GM18499 (cell line): ENCODE results near the gene KCNH4.

Experiments used
- ATAC-seq: cut with Tn5 transposase; IDR thresholded peaks from one replicate; pipeline ENCODE4 v1.9.1; 2021; ENCODE audit warnings: moderate number of reproducible peaks; ENCODE audit not compliant: insufficient read depth, unreplicated experiment

Gene KCNH4

DNA sequence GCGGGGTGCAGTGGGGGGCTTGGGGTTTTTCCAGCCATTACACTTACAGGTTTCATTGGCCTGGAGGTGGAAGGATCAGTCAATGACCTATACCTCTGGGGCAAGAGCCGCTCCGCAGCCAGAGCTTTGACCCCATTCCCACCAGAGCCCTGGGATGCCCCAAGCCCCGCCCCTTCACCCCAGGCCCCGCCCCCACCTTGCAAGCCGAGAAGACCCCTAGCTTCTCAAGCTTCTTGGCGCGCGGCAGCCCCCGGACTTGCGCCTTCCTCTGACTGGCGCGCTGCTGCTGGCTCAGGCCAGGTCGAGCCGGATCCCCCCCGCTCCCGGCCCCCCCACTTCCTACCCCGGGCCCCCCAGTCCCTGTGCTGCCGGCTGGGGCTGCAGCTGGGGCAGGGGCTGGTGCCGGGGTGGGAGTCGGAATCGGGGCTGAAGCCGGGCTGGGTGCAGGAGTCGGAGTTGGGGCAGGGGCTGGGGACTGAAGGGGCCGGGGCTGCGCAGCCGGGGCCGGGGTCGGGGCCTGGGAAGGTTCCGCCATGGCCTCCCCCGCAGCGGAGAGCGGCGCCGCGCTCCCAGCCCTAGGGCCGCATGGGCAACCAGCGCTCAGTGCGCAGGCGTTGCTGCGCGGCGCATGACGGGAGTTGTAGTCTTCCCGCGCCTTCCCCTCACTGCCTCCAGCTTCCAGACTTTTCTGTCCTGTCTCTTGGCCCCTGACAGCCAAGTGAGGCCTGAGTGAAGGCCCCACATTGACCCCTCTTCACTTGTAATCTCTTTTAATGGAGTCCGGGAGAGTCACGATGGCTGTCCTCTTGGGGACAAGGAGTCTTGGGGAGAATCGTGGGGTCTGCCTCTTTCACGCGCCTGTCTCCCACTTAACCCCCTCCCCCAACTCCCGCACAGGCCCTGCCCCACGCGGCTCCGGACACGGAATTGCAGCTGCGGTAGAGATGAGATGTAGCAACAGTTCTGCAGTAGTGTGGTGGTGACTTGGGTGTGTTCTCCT lies 59.9 kb downstream of the KCNH4 start, which contains the start of gene KAT2A:
KAT2A (minus strand) TSS at position 598 of the 1,000 bp plus-strand sequence; CDS start at position 535, 63 bp downstream.
- ATAC-seq = no peak

DNA sequence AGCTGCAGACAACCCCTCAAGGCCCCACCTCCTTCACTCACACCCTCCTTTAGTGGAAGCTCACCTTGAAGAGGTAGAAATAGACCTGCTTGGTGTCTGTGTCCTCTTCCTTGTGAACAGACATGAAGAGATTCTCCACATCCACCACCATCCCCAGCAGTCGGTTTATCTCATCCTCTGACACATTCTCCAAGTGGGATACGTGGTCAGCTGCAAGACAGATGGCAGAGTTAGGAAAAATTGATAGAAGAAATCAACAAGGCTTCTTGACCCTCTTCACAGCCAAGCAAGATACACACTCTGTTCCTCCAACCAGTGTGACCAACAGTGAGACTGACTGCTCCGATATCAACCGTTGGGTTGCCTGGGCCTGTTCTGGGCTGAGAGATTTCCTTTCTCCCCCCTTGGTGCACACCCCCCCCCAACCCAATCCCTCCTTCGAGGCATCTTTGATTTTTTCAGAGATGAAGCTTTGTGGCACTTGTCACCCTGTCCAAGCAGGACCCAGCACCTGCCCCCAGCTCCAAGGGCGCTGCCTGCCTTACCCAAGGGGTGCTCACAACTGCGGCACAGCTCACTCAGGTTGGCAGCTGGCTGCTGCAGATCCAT lies 60.7 kb downstream of the KCNH4 start:
- ATAC-seq = no peak

- ATAC-seq = no peak
Observed at GRCh38 chr17:42119301-42119700, 61.6 kb downstream of the KCNH4 start.

DNA sequence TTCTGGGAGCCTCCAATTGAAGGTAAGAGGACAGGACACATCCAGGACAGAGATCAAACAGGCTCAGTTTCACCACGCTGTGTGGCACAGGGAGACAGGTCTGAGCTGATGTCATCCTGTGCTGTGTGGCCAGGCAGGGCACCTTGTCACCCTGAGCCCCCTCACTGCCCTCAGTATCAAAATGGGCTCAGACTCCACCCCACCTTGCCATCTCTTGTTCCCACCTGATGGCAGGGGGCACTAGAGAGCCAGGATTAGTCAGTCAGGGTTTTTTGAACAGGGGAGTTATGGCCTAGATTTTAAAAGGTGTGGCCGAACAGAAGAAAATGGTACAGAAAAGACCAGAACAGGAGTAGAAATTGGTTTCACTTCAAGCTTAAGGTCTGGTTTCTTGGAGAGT lies 62.4 kb downstream of the KCNH4 start:
- no peak for ATAC-seq

GRCh38 chr17:42118126-42118510 lies 62.8 kb downstream of the KCNH4 start:
- no peak for ATAC-seq

GRCh38 chr17:42117397-42118125 lies 63.4 kb downstream of the KCNH4 start:
- no peak for ATAC-seq

DNA sequence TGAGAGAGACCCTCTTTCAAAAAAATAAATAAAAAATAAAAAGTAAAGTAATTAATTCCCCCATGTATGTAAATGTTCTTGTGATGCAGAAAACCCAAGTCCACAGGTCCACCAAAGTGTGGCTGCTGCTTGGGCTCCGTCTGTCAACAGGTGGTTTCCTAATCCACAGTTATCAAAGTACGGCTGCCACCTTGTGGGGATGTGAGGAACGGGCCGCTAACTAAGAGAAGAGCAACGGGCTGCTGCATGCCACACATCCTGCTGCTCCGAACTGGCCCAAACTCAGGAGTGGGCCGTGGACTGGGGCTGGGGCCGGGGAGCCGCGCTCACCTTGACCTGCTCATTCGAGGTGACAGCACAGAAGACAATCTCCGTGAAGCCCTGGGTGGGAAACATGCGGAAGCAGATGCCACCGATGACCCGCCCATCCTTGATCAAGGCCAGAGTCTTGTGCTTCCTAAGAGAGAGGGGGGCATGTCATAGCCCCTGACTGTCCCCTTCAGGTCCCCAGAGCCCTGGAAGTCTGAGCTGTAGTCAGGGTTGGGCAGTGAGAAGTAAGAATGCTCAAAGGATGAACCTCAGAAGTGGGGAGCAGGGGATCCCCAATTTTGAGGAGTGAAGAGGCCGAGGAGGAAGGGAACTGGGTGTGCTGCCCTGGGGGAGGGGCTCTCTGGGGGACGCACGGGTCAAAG lies 64.1 kb downstream of the KCNH4 start:
- ATAC-seq = no peak

- no peak for ATAC-seq
Observed at GRCh38 chr17:42114118-42114517, 66.8 kb downstream of the KCNH4 start.

DNA sequence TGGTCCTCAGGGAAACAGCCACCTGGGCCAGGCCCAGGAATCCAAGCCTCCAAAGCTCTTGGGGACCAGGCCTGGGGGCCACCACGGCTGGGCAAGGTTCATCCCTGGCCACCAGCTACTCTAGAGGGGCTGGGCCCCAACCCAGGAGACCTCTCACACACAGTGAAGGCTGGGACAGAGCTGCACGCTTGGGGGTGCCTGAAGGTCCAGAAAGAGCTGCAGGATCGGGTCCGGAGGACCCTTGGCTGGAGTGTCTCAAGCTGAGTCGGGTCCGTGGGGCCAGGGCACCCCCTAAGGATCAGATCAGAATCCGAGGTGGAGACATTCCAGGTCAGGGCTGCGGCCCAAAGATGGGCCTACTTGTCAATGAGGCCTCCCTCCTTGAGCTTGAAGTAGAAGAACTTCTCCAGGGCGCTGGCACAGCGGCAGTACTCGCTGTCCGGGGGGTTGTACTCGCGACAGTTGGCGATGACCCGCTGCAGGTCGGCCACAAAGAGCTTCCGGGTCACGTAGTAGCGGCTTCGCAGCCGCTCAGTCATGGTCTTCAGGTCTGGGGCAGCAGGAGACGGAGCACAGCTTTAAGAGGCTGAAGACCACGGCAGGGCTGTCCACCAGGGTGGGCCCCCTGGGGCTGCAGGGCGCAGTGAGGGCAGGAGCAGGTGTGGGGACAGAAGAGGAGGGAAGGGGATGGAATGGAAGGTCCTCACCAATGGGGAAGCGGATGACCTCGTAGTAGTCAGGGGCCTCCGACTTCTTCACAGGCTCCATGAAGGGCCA lies 67.5 kb downstream of the KCNH4 start:
- ATAC-seq = no peak

DNA sequence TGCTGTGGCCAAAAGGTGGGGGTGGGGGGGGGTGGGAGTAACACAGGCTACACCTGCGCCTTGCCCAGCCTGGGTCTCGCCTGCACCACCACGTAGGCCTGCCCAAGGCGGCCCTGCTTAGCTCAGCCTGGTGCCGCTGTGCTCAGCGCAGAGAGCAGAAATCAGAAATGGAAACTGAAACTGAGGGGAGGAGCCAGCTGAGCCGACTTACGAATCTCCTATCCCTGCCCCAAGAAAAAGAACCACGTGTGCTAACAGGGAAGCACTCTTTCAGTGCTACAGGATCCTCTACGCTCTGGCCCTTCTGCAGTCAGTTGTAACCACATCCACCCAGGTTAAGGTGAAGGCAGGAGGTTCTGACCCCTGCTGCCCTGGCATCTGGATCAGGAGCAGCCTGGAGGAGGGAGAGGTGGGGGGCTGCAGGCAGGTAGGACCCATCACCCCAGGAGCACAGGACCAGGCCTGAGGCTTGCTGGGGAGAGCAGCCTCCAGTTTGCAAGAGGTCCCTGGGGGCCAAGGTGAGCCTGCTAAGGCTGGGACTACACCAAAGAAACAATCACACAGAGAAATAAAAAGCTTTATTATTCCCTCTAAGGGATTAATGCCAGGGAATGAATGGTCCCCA lies 68.3 kb downstream of the KCNH4 start, which contains the start of gene DHX58:
DHX58 (minus strand) TSS at position 163 of the 625 bp plus-strand sequence. CDS start 822 bp downstream, outside the sequence.
- peak; percentile 45 for ATAC-seq

DNA sequence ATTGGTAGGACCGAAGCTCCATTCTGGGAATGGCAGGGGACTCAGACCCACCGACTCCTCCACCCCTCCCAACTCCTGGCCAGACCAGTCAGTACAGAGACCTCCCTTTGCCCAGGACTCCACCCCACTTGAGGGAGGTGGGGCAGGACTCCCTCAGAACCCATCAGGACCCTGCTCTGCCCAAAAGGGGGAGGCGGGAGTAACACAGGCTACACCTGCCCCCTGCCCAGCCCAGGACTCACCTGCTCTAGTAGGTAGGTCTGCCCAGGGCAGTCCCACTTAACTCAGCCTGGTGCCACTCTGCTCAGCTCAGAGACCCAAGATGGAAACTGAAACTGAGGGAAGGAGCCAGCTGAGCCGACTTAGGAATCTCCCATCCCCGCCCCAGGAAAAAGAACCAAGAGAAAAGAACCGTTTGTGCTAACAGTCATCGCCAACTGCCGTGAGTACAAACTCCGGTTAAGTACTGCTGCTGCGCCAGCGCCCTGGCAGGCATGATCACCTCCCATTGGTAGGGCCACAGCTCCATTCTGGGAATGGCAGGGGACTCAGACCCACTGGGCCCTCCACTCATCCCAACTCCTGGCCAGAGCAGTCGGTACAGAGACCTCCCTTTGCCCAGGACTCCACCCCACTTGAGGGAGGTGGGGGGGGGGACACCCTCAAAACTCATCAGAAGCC lies 68.9 kb downstream of the KCNH4 start:
- ATAC-seq = peak; percentile 3

- ATAC-seq = no peak
Observed at GRCh38 chr17:42111265-42111636, 69.7 kb downstream of the KCNH4 start.

- ATAC-seq = no peak
Observed at GRCh38 chr17:42110301-42111264, 70.4 kb downstream of the KCNH4 start.

- ATAC-seq = no peak
Observed at GRCh38 chr17:42109086-42109485, 71.9 kb downstream of the KCNH4 start.

DNA sequence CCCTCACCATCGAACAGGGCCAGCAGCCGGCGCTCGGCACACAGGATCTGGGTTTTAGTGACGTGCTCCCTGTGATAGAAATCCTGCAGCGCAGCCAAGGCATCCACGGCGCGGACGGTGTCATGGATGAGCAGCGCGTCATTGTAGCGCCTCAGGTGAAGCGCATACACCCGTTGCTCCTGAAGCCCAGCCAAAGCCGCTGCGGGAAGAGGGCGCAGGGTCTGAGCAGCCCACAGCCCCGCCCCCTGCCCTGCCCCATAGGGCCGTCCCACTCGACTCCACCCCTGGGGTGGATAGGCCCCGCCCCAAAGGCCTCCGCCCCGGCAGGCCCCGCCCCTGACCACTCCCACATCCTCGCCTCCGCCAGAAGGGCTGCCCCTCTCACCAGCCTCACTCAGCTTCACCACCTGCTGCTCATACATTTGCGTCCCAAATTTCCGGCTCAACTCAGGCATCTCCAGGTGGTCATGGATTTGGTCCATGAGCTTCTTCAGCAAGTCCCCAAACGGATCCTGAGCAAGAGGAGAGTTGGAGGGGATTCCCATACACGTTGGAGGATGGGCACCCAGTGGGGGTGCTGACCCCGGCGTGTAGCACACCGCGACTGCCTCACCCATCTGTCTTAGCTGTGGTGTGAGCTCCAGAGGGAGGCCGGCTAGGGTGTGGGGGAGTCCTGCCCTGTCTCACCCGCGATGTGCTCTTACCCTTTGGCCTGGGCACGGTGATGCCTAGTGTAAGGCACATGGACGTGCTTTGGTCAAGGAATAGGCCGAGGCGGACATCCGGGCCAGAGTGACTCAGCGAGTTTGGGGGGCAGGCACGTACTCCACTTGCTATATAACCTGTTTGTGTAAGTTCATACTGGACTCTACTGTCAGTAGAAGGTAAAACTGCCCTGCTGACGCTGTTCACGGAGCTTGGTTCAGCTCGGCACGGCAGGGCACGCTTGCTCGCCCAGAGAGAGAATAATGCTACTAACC lies 73.1 kb downstream of the KCNH4 start:
- no peak for ATAC-seq

DNA sequence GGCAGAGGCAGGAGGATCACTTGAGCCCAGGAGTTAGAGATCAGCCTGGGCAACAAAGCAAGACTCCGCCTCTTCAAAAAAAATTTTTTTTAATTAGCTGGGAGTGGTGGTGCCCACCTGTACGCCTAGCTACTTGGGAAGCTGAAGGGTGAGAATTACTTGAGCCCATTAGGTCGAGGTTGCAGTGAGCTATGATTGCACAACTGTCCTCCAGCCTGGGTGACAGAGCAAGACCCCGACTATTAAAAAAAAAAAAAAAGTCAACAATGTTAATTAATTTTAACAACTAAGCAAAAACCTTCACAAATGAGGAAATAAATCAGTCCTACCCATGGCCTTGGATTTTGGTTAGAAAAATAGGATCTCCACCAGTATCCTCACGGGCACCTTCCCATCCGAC lies 73.8 kb downstream of the KCNH4 start:
- no peak for ATAC-seq
